ENCODE measurements around the gene SLC66A2. TPM values are rescaled to one million over a fixed set of nuclear protein-coding genes. Genes with fewer than 3 reads are reported as not detected.
A peak's percentile ranks its signal among the peaks of the same experiment; 100 is the strongest.

Gene SLC66A2
- total and polyA plus RNA-seq, 2 of the 13 experiments (the other 11 are each of a cell fraction or from before 2014, with no cell fraction given) = 33.5 to 41.9 TPM

- TF ChIP-seq PRDM4 (CRISPR knock-in tag; IDR thresholded peaks at IDR 0.05; ENCODE audit: borderline replicate concordance) (no peak), RARA (CRISPR knock-in tag; IDR thresholded peaks at IDR 0.05) (no peak), ZNF326 (CRISPR knock-in tag; IDR thresholded peaks at IDR 0.05; ENCODE audit: borderline replicate concordance) (no peak), CREBL2 (CRISPR knock-in tag; IDR thresholded peaks at IDR 0.05; ENCODE audit: borderline replicate concordance) (peak; percentile 85; the same call in 1 of the 2 replicates), PAX8 (CRISPR knock-in tag; IDR thresholded peaks at IDR 0.05; ENCODE audit: borderline replicate concordance) (no peak; the same call in 1 of the 2 replicates), IRF9 (CRISPR knock-in tag; IDR thresholded peaks at IDR 0.05; ENCODE audit: borderline replicate concordance) (peak; percentile 86; the same call in 1 of the 2 replicates), ZNF30 (CRISPR knock-in tag; IDR thresholded peaks at IDR 0.05) (no peak), ZBTB49 (CRISPR knock-in tag; IDR thresholded peaks at IDR 0.05; ENCODE audit: borderline replicate concordance) (no peak), TEF (CRISPR knock-in tag; IDR thresholded peaks at IDR 0.05) (no peak), ZBTB1 (CRISPR knock-in tag; IDR thresholded peaks at IDR 0.05; ENCODE audit: borderline replicate concordance) (no peak), ZNF18 (CRISPR knock-in tag; IDR thresholded peaks at IDR 0.05; ENCODE audit: insufficient replicate concordance) (peak; percentile 84), MTERF4 (CRISPR knock-in tag; IDR thresholded peaks at IDR 0.05) (peak; percentile 65; the same call in 1 of the 2 replicates), ZNF329 (CRISPR knock-in tag; IDR thresholded peaks at IDR 0.05; ENCODE audit: low read depth) (no peak), RORA (CRISPR knock-in tag; IDR thresholded peaks at IDR 0.05) (no peak), E2F5 (CRISPR knock-in tag; conservative IDR thresholded peaks at IDR 0.05) (peak; percentile 76; the same call in 1 of the 2 replicates), HNRNPL (IDR thresholded peaks at IDR 0.05; ENCODE audit: low read depth, low read length) (no peak), MAFF (IDR thresholded peaks at IDR 0.05; ENCODE audit: low read depth, low read length) (no peak)
Measured at GRCh38 chr18:79988451-79989194, 37.2 kb upstream of the SLC66A2 start, which contains the start of gene TXNL4A (continued).
